ENCODE measurements around the gene CLCN6.
A peak's percentile ranks its signal among the peaks of the same experiment; 100 is the strongest.
"Not testable (repeated sequence)": the region's sequence is repeated elsewhere in the genome, so short reads cannot be mapped to it uniquely, and the experiment has no call there.

The CLCN6 gene

DNA sequence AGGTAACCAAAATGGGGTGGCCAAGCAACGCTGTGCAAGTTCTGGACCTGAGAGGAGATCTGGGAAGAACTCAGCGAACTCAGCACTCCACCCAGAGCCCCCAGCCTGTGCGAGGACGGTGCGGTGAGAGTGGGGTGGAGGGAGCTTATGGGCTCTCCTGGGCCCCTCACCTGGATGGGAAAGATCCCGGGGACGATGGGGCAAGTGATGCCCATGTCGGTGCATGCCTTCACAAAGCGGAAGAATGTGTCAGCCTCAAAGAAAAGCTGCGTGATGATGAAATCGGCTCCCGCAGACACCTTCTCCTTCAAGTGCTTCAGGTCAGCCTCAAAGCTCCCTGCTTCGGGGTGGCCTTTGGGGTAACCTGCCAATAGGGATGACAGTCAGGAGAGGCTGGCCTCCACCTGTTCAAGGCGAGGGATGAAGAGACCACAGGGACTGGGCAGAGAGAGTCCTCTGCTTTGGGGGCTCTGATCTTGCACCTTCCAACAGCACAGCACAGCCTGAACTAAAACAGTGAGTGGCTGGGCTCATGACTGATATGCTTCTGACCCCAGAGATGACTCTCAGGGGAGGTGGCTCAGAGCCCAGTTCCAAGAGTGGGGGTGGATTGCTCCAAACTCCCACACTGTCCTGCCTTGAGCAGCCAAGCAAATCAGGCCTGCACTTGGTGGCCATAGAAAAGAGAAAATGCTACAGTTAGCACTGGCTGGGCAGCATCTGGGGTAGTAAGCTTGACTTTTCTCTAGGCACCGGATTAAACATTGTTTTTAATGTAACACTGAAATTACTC, 9.8 kb upstream of the CLCN6 start:
- no peak for DNase-seq

DNA sequence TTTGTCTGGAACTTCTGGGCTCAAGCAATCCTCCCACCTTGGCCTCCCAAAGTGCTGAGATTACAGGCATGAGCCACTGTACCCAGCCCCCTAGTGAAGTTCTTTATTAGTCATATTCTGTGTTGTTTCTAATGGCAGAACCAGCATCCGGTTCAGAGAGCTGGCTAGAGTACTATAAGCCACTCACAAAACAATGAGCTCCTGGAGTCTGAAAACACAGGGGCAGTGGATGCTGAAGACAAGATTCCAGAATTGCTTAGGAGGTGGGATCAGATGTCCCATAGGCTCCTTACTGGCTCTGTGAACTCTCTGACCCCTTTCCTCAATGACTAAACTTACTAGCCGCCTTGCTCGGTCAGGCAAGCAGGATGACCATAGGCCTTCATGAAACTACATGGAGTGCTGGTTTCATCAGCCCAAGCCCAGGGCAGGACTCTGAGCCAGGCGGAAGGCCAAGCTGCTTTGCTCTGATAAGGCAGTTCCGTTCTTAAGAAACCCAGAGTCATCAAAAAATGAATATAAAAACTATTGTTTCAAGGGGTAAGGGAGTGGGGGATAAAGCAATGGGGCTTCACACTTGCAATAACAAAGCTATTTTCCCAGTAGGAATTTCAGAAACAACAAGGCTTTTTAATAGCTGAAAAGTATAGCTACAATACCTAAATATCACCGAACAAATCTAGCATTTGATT, 8.3 kb upstream of the CLCN6 start:
- DNase-seq = no peak

DNA sequence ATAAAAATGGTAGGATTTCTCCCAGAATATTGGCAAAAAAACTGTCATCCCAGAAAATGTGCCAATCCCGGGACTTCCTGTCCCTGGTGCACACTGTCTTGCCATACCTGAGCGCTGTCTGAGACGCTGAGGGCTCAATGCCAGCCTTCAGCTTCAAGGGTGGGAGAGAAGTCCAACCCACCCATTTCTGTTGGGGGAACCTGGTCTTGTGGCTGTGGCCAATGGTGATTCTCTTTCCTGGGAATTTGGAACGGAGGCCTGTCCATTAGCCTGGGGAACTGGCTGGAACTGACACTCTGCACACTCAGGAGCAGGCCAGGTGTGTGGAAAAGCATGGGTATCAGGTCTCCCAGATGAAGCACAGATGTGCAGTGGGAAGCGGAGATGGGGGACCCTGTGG, 6.9 kb upstream of the CLCN6 start:
- DNase-seq = no peak

DNA sequence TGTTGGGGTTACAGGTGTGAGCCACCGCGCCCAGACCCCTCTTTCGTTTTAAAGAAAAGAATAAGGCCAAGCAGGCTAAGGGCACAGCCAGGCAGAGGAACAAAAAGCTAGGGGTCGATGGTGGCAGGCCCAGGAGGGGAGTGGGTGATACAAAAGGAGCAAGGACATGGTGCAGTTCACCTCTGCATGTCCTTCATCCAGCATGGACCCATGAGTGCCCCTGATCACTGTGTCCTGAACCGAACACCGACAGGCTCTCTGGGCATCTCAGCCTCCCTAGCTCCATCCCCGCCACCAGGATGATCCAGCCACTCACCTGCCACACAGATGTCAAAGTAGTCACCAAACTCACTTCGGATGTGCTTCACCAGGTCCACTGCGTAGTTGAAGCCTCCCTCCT, 6.1 kb upstream of the CLCN6 start:
- no peak for DNase-seq

DNA sequence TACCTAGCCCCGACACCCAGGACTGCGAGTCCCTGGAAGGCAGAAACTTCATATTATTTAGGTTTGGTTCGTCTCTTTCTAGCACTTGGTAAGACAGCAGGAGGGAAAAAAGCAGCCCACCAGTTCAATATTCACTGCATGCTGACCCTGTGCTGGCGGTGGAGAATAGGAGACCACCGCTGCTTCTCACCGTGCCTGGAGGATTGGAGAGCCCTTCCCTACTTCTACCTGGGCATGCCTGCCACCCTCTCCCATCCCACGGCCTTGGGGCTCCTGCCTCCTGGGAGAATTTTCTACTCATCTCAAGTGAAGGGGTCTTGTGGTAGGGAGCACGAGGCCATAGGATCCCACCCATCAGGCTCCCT, 5.6 kb upstream of the CLCN6 start:
- DNase-seq = no peak

DNA sequence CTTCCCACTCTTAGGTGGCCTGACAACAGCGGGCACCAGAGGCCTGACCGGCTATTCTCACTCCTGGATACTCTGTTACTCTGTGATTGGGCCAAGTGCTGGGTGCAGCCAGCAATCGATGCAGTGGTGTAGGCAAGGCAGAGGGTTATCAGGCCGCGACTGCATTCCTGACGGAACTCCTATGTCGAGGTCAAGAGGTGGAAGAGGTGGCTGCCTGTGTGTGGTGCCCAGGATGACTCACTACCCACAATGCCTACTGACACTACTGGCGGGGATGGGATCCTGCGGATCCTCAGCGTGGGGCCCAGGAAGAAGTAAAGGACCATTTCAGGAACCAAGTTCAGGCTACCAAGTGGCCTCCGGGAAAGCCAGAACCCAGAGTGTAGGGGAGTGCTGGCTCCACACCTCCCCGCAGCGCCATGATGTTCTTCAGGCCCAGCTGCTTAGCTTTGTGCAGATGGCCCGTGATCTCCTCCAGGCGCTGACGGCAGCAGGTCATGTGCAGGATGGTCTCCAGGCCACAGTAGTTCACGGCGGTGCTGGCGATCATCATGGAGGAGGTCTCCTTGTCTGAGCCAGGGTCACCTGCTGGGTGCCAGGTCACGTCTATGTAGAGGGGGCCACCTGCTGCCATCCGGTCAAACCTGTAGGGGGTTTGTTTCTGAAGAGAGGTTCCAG, 5.1 kb upstream of the CLCN6 start:
- DNase-seq = no peak

DNA sequence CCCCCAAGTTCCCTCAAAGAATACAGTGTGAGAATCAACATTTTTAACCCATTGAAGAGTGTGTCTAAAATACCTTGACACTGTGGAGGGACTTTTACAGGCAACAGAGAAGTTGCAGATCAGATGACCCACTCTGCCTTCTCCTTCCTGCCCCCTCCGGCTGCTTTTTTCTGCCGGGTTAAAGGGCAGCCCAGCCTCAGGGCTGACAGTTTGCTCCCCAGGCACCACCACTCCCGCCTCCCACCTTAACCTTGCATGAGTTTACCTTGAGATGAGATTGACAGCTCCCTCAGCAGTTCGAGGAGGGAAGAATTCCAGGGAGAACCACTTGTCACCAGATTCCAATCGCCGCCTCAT, 3.4 kb upstream of the CLCN6 start:
- no peak for DNase-seq

DNA sequence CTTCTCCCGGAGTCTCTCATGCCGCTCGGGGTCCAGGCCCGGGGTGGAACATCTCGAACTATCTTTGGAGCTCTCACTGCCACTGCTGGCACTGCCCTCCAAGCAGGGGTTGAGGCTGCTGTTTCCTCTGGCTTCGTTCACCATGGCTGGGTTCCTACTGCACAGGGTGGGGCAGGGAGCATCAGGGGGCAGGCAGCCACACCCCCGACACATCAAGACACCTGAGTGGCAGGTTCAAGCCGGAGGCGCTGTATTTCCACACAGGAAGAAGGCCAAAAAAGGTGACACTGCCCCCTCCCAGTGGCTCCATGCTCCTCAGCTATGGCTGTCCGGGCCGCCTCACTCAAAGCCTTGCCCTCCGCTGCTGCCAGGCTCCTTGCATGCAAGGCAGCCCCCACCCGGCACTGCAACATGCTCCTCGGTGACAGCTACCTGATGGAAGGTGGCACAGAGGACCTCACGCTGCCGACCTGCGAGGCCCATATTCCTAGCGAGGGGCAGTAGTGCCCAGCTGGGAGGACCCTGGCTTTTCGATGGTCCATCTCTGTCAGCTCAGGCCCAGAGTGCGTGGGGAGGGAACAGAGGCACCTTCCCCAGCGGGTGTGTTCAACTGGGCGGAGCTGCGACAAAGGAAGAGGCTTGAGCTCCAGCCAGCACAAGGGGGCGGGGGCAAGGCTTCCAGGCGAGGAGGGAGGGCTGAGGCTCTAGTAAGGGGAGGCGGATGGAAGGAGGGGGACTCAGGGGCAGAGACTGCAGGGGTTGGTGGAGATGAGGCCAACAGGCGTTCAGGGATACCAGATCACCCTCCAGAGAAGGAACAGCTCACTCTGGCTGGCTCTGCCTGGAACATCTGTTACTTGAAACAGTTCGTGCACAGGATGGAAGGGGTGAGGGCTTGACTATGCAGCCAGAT, 2.8 kb upstream of the CLCN6 start:
- peak; percentile 60 to 84 for DNase-seq

DNA sequence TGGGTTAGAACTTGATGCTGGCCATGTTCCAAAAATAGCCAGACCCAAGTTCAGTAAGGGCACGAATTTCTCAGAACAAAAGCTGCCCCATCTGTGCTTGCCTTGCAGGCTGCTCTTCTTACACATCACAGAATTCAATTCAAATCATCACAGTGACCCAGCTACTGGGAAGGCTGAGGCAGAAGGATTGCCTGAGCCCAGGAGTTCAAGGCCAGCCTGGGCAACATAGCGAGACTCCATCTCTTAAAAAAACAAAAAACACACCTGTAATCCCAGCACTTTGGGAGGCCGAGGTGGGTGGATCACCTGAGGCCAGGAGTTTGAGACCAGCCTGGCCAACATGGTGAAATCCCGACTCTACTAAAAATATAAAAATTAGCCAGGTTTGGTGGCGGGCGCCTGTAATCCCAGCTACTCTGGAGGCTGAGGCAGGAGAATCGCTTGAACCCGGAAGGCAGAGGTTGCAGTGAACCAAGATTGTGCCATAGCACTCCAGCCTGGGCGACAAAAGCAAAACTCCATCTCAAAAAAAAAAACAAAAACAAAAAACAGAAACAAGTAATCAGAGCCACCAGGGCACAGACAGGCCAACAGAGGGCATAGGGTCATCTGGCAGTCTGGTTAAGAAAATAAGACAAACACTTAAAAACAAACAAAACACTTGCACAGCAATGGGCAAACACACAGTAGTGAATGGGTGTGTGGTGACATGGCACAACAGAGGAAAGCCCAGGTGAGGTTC, 1.9 kb upstream of the CLCN6 start:
- DNase-seq = not testable (repeated sequence)

DNA sequence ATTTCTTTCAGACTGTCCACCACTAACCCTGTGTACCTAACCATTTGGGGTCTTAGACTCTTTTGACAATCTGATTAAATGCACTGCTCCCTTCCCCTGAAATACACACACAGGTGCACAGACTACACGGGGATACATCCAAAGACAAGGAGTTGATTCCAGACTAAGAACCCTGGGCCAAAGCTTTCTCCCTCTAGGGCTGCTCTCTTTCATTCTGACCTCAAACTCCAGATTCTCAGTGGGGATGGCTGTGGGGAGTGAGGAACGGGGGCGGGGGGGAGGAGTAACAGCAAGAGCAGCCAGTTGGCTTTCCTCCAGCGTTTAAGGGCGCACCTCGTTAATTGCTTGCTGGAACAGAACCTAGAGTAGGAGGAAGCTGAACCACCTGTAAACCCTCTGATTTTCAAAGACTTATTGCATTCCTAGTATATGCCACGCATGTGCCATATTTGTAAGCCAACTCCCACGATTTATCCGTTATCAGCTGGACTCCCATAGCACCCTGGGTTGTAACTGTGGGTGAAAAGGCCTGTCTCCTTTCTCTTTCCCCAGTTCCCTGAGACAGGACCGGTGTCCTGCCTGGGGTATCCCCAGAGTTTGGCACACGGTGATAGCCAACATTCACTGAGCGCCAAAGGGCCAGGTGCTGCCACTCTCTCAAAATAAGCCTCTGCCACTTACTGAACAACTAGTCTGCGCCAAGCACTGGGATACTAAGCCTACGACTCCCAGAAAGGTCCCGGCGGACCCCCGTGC, 1.1 kb upstream of the CLCN6 start:
- DNase-seq = peak in 1 of 2 experiments; percentile 8

DNA sequence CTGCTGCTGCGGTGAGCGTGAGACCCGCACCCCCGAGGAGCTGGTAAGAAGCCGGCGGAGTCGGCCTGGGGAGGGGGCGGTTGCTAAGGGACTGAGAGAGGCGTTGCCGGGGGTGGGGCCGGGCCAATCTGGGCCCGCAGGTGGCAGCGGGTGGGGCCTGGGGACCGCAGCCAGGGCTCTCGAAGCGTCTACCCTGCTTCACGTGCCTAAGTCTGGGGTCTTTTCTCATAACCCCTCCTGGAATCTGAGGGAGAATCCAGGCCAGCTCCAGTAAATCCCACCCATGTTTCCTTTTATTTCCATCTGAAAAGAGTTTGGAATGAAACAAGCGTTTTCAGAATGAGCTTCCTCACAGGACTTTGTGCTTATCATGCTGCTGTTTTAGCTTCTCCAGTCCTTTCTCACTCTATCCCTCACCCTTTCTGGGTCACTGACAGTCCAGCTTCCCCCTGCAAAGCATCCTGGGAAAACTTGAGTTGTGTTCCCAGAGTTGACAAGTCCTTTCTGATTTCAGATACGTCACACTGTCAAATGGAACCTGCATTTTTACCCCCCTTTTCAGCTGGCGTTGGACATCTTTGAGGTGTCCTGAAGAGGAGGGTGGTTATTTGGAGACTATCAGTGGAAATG, 431 bp downstream of the CLCN6 start:
- no peak for DNase-seq

DNA sequence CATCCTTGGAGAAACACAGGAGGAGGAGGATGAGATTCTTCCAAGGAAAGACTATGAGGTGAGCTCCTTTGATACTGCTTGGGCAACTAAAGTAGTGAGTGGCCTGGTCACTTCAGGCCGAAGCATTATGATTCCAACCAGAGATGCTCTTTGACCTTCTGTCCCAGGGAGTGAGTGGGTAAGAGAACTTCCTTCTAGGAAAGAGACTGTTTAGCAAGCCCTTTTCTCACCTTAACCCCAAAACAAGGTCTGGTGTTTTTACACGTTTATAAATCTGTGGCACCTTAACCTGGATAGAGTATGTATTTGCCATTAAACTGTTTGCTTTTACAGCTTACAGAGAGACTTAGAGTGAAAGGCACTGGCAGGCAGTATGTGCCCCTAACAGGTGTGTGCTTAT, 1.1 kb downstream of the CLCN6 start:
- DNase-seq = no peak

DNA sequence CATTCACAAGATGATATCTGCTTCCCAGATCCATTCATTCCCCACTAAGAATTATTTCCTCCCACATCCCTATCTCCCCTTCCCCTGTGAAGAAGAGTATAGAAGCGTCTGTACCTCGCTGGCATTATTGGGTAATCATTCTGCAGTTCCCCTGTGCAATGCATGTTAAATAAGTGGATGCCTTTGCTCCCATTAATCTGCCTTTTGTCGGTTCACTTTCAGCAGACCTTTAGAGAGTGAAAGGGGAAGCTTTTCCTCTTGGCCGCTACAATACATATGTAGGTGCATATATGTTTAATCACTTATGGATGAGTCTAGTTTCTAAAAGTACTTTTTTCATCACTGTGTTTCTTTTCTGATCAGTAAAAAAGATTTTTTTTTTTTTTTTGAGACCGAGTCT, 7.0 kb downstream of the CLCN6 start:
- no peak for DNase-seq

DNA sequence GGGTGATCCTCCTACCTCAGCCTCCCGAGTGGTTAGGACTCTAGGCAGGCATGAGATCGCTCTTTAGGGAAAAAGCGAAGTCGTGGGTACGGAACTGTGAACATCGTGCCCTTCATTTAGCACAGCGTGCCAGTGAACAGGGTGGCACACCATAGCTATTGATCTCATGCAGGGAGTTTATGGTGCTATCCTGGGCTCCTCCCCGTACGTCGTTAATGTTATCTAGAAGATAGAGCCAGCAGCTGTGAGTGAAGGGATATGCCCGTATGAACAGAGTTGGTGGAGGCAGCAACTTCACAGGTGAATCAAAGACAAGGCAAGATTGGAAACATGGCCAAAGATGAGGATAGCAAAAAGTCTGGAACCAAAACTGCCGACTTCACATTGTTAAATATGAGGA, 11.2 kb downstream of the CLCN6 start:
- DNase-seq = no peak

DNA sequence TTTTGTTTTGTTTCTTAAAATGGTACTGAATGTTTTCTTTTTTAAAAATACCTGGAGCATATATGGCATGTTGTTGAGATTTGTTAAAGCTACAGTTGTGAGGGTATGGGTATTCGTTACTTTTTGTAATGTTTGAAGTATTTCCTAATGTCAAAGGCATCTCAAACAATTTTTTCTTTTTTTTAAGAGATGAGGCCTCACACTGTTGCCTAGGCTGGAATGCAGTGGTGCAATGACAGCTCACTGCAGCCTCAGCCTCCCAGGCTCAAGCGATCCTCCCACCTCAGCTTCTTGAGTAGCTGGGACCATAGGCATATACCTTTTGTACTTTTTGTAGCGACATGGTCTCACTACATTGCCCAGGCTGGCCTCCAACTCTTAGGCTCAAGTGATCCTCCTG, 16.1 kb downstream of the CLCN6 start:
- no peak for DNase-seq

DNA sequence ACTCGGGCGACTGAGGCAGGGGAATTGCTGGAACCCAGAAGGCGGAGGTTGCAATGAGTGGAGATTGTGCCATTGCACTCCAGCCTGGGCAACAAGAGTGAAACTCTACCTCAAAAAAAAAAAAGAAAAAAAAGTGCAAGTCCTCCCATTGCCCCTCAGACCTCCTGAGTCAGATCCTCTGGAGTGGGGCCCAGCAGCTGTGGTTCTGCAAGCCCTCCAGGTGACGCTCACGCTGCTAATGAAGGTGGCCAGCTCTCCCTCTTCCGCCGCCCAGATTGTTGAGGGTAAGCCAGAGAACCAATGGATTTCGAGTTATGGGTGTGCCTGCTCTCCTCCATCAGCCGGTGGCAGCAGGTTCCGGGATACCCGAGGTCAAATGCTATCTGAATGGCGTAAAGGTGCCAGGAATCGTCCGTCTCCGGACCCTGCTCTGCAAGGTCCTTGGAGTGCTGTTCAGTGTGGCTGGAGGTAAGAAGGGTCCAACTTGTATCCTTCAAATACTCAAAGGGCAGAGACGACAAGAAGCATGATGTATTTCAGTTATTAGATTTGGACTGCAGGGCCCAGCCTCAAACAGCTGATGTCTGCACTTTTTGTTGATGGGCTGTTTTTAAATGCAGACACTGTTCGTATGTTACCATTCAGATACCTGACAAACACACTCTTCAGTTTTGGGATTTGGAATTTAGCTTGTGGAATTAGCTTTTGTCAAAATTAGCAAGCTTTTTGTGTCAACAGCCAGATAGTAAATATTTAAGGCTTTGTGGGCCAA, 17.6 kb downstream of the CLCN6 start:
- no peak for DNase-seq

DNA sequence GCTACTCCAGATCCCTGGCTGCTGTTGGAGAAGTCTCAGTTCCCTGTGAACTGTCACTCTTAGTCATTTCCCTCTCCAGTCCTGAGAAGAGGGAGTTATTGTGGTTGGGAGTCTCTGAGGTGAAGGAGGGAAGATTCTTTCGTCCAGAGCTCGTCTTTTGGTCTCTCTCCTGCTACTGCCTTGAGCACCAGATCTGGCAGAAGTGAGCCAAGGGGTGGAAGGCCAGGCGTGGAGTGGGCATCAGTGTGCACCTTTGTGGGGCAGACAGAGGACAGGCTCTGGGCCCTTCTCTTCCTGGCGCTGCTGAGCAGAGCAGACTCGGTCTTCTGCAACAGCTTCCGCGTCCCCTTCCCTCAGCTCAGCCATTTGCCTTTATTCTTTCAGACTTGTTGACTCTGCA, 19.1 kb downstream of the CLCN6 start:
- DNase-seq = no peak

DNA sequence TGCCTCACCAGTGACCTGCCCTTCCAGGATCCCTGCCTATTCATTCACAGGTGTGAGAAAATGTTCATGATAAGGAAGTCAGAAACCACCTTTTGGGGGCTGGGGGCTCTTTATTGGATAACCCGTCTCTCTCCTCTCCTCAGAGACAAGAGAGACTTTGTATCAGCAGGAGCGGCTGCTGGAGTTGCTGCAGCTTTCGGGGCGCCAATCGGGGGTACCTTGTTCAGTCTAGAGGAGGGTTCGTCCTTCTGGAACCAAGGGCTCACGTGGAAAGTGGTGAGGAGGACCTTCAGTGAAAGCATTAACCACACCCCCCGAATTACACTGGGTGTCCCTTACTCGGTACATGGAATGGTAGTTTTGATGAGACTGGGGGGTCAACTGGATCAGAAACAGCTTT, 21.0 kb downstream of the CLCN6 start:
- no peak for DNase-seq

DNA sequence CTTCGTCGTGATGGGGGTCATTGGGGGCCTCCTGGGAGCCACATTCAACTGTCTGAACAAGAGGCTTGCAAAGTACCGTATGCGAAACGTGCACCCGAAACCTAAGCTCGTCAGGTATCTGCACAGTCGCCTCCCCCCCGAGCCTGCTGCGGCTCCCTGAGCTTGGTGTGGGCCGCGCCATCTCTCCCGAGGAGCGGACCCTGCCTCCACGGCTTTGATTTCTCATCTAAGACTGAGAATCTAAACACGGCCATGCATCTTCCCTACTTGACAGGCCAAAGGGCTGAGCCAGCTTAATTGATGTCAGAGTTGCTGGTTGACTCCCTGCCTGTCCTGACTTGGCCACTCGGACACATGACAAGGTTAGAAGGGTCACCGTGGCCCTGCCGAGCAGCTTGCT, 22.5 kb downstream of the CLCN6 start:
- no peak for DNase-seq
